ENCODE measurements around the gene ATXN2L. TPM values are rescaled to one million over a fixed set of nuclear protein-coding genes. Genes with fewer than 3 reads are reported as not detected.

Gene ATXN2L
- total RNA-seq, 1 experiment from 2014 or later: 270 TPM

DNA sequence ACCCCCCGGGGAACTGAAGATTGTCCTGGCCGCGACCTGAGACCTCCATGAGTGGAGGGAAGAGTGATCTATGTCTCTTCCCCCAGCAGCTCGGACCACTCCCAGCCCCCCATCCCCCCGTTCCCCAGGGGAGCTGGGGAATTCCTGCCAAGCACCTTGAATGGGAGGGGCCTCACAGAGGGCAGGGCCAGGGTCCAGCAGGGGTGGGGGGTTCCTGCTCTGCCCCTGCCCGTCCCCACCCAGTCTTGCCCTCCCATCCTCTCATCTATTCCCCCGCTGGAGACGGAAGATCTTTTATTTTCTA is 13.9 kb downstream of the ATXN2L start:
- Histone ChIP-seq H3K9me3 (ENCODE audit: control insufficient read depth, insufficient read depth, low read depth, low read length) (no peaks in the 10 kb centered on the region), H3K4me3 (ENCODE audit: low read depth in 2 of 2, low read length in 2 of 2) (no peak overlapping the region), H3K27ac (ENCODE audit: low read length) (no peak overlapping the region), H3K36me3 (ENCODE audit: control insufficient read depth, insufficient read depth, low read length) (peaks cover 29% of the 10 kb centered on the region), H3K27me3 (ENCODE audit: control insufficient read depth, insufficient read depth, low read length) (no peaks in the 10 kb centered on the region), H3K4me1 (ENCODE audit: control insufficient read depth, insufficient read depth, low read length) (no peaks in the 10 kb centered on the region)
- ChIA-PET POLR2A (interaction anchor here (0.6 kb wide), 1 partner anchor 1219 kb away, joined by 3 read pairs; no protein-coding TSS in a partner anchor), CTCF (no interaction called here)
- in situ Hi-C loops (cut with HindIII; ENCODE audit: low pct_unique_long_range_greater_than_20kb, low sequenced_read_pairs) (no loop called here), intact Hi-C loops (cut with micrococcal nuclease; ENCODE audit: unreplicated experiment) (no loop called here)
- DNase-seq (ENCODE audit: low read depth, low spot score) (no peak), ATAC-seq (no peak)
- TF ChIP-seq, protein P1, sequence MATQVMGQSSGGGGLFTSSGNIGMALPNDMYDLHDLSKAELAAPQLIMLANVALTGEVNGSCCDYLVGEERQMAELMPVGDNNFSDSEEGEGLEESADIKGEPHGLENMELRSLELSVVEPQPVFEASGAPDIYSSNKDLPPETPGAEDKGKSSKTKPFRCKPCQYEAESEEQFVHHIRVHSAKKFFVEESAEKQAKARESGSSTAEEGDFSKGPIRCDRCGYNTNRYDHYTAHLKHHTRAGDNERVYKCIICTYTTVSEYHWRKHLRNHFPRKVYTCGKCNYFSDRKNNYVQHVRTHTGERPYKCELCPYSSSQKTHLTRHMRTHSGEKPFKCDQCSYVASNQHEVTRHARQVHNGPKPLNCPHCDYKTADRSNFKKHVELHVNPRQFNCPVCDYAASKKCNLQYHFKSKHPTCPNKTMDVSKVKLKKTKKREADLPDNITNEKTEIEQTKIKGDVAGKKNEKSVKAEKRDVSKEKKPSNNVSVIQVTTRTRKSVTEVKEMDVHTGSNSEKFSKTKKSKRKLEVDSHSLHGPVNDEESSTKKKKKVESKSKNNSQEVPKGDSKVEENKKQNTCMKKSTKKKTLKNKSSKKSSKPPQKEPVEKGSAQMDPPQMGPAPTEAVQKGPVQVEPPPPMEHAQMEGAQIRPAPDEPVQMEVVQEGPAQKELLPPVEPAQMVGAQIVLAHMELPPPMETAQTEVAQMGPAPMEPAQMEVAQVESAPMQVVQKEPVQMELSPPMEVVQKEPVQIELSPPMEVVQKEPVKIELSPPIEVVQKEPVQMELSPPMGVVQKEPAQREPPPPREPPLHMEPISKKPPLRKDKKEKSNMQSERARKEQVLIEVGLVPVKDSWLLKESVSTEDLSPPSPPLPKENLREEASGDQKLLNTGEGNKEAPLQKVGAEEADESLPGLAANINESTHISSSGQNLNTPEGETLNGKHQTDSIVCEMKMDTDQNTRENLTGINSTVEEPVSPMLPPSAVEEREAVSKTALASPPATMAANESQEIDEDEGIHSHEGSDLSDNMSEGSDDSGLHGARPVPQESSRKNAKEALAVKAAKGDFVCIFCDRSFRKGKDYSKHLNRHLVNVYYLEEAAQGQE (IDR thresholded peaks at IDR 0.05; ENCODE audit: insufficient read depth in 1 of 2, low read depth in 2 of 2, low read length in 1 of 2): no peak
- TF ChIP-seq, protein P2, sequence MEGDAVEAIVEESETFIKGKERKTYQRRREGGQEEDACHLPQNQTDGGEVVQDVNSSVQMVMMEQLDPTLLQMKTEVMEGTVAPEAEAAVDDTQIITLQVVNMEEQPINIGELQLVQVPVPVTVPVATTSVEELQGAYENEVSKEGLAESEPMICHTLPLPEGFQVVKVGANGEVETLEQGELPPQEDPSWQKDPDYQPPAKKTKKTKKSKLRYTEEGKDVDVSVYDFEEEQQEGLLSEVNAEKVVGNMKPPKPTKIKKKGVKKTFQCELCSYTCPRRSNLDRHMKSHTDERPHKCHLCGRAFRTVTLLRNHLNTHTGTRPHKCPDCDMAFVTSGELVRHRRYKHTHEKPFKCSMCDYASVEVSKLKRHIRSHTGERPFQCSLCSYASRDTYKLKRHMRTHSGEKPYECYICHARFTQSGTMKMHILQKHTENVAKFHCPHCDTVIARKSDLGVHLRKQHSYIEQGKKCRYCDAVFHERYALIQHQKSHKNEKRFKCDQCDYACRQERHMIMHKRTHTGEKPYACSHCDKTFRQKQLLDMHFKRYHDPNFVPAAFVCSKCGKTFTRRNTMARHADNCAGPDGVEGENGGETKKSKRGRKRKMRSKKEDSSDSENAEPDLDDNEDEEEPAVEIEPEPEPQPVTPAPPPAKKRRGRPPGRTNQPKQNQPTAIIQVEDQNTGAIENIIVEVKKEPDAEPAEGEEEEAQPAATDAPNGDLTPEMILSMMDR (IDR thresholded peaks at IDR 0.05): no peak
- TF ChIP-seq POLR2AphosphoS5 (IDR thresholded peaks at IDR 0.05; ENCODE audit: low read depth, low read length) (no peak), SIN3A (IDR thresholded peaks at IDR 0.05; ENCODE audit: borderline replicate concordance, insufficient read depth, low read depth, low read length) (no peak), TCF7L2 (IDR thresholded peaks at IDR 0.05; ENCODE audit: low read depth, low read length) (no peak)
- TSS peak; percentile 32 for BruUV-seq (replicated peaks)

DNA sequence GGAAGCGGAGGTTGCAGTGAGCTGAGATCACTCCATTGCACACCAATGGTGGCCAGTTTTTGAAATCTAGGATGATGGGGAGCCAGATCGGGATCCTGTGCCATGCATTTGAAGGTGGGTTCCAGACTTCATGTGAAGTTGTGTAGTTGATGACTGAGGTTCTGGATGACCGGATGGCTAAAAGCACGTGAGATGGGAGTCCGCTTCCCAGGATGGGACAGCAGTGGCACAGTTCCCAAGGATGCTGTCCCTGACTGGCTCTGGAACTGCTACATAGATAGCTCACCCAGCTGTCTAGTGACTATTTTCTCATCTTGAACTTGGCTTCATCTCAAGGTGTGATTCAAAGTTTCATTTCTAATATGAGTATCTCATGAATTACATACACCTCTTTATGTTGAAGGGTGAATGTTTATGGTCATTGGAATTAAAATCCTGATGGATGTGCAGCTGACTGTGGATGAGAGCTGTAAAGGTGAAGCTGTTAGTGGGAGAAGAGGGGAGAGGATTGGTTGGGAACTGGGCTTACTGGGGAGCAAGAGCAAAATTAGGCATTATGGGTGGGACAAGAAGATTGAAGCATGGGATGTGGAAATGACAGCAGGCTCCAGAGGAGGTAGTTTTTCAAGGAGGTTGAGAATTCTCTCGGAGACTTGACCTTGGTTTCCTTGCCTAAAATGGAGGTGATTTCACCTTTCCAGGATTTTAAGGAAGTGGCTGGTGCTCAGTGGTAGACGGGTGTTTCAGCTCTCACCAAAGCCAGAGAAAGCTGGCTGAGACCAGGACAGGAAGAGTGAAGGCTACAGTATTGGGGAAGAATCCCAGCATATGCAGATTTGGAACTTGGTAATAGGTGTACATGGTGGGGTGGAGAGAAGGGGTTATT is 15.1 kb downstream of the ATXN2L start:
- Histone ChIP-seq H3K4me3 (ENCODE audit: low read depth in 2 of 2, low read length in 2 of 2) (no peak overlapping the region), H3K27ac (ENCODE audit: low read length) (no peak overlapping the region), H3K9me3 (ENCODE audit: control insufficient read depth, insufficient read depth, low read depth, low read length) (no peaks in the 10 kb centered on the region), H3K4me1 (ENCODE audit: control insufficient read depth, insufficient read depth, low read length) (no peaks in the 10 kb centered on the region), H3K36me3 (ENCODE audit: control insufficient read depth, insufficient read depth, low read length) (peaks cover 17% of the 10 kb centered on the region), H3K27me3 (ENCODE audit: control insufficient read depth, insufficient read depth, low read length) (no peaks in the 10 kb centered on the region)
- ChIA-PET POLR2A (interaction anchor here (0.6 kb wide), 1 partner anchor 10 kb away, joined by 9 read pairs; no protein-coding TSS in a partner anchor), CTCF (no interaction called here)
- ATAC-seq (no peak), DNase-seq (ENCODE audit: low read depth, low spot score) (no peak)
- TF ChIP-seq, protein P1 (IDR thresholded peaks at IDR 0.05; ENCODE audit: insufficient read depth in 1 of 2, low read depth in 2 of 2, low read length in 1 of 2): no peak
- no peak for TF ChIP-seq TCF7L2 (IDR thresholded peaks at IDR 0.05; ENCODE audit: low read depth, low read length)
- peak; percentile 17; the same call in 1 of the 2 replicates for TF ChIP-seq POLR2AphosphoS5 (IDR thresholded peaks at IDR 0.05; ENCODE audit: low read depth, low read length)
- intact Hi-C loops (cut with micrococcal nuclease; ENCODE audit: unreplicated experiment): no loop called here
- no TSS peak for BruUV-seq (replicated peaks)
- in situ Hi-C loops (cut with HindIII; ENCODE audit: low pct_unique_long_range_greater_than_20kb, low sequenced_read_pairs): no loop called here

Data from Panc1 (cell line).